GM18951 (cell line): ENCODE results near the gene ARHGAP44.

Source experiments
- POLR2A ChIP-seq: IDR thresholded peaks from 4 replicates; pipeline ENCODE4 v1.6.1; 2011; ENCODE audit warnings: mild to moderate bottlenecking; ENCODE audit not compliant: insufficient read length, insufficient read depth; ENCODE audit errors: extremely low read depth
- in situ Hi-C: fragments of 300-500 bp; cut with MboI; formaldehyde crosslinking; loops from one replicate; pipeline ENCODE4 v1.12.0; 2022; ENCODE audit warnings: low sequenced_read_pairs, mixed read lengths, inconsistent platforms; ENCODE audit not compliant: unreplicated experiment

The ARHGAP44 gene

GRCh38 chr17:12990926-12991325, 201.6 kb downstream of the ARHGAP44 start:
- TF ChIP-seq POLR2A: no peak
- in situ Hi-C loops: no loop called here

DNA sequence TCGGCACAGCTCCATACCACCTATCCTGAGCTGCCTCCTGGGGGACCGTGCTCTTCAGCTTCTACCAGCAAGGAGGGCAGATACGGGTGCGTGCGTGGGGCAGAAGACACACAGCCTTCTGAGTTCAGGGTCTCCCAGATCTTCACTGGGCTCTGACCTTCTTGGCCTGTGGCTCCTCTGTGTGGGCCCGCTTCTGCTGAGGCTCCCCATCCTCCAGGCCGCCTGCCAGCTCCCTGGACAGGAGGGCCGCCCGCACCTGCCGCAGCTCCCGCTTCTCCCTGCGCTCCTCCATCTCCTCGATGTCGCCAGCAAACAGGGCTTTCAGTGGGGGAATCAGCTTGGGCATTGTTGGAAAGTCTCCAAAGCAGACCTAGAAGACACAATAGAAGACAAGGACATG, 203.4 kb downstream of the ARHGAP44 start:
- no peak for TF ChIP-seq POLR2A
- in situ Hi-C loops: no loop called here

GRCh38 chr17:12993631-12994030, 204.3 kb downstream of the ARHGAP44 start:
- TF ChIP-seq POLR2A: no peak
- in situ Hi-C loops: no loop called here

DNA sequence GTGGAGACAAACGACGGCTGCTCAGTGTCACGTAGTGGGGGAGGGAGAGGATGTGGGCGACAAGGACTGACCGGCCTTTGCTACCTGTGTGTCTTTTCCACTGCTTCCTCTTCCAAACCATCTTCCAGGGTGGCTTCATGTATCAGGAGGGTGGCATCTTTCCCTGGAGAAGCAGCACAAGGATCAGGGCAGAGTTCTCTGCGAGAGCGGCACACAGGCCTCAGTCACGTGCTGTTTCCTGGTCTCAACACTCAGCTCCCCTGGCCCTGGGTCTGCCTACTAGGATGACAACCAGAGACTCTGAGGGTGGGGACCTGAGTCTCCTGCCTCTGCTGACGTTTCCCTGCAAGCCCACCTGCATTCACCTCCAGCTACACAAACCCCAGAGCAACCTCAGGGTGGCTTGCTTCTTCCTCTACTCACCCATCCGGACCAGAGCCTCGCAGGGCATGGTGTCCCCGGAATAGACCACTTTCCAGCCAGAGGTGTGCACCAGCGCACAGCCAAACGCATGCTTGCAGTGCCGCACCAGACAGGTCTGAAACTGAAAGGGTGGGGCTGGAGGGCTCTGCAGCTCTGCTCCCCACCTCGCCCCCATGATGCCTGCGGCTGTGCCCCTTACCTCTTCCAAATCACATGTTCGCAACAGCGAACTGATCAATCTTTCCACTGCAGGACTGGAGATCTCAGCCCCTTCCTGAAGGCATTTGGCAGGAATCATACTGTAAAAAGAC, 205.2 kb downstream of the ARHGAP44 start:
- TF ChIP-seq POLR2A: no peak
- in situ Hi-C loops: no loop called here

GRCh38 chr17:12995106-12995895, 206.0 kb downstream of the ARHGAP44 start:
- TF ChIP-seq POLR2A: no peak
- in situ Hi-C loops: no loop called here

DNA sequence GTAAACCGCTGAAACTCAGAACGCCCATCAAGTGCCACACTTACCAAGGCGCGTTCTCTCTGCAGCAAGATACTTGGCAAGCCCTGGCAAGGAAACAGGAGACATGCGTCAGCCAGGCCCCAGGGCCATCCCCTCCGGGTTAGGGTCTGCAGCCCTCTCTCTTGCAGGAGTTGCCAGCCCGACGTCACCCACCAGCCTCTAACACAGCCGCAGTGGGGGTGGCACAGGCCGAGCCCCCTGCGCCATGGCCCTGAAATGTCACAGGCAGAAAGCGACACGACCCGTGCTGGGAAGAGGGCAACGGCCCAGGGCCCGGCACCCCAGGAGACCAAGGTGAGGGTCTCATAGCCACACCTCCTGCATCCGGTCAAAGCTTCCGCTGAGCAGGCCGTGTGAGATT, 206.6 kb downstream of the ARHGAP44 start:
- no peak for TF ChIP-seq POLR2A
- in situ Hi-C loops: no loop called here

GRCh38 chr17:12996357-12996756, 207.1 kb downstream of the ARHGAP44 start:
- no peak for TF ChIP-seq POLR2A
- in situ Hi-C loops: no loop called here

DNA sequence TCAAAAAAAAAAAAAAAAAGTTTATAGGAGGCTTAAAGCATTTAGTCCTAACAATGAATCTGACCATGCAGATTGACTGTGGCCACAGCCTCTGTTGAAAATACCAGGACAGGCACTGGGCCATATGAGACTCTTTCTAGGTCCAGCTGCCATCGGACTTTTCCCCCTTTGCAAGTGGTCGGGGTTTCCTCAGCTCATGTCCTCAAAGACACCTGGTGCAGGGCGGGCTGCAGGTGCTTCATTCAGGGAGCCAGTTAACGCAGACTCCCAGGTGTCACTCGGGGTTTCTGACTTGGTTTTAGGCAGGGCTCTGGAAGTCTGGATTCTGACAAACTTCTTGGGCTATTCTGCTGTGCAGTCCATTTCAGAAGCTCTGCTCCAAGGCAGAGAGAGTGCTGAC, 207.6 kb downstream of the ARHGAP44 start:
- no peak for TF ChIP-seq POLR2A
- in situ Hi-C loops: no loop called here

DNA sequence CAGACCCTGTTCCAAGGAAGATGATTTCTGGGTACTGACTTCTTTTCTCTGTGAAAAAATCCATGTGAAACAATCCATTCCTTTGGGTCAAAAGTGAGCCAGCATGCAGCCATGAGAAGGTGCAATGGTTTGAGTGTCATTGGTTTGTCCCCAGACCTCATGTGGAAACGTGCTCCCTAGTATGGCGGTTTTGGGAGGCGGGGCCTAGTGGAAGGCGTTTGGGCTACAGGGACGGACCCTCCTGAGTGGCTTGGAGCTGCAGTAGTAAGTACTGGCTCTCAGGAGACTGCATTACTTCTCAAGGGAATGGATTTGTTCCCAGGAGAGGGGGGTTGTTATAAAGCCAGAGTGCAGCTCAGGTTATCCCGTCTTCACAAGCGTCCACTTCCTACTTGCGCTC, 209.2 kb downstream of the ARHGAP44 start:
- in situ Hi-C loops: no loop called here
- TF ChIP-seq POLR2A: no peak

- in situ Hi-C loops: no loop called here
- no peak for TF ChIP-seq POLR2A
Measured at GRCh38 chr17:12998874-12999273, 209.6 kb downstream of the ARHGAP44 start.

DNA sequence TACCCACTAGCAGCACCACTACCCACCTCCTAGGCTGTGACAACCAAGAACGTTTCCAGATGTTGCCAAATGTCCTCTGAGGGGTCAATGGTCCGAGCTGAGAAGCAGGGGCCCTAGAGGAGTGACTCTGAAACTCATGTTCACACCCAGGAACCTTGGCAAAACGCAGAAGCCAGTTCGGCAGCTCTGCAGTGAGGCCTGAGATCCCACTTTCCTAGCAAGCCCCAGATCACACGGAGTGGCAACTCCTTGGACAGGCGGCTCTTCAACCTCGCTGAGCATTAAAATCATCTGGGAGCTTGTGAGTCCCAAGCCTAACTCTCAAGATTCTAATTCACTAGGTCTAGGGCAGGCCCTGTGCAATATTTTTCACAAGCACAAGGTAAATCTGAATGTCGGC, 211.3 kb downstream of the ARHGAP44 start:
- in situ Hi-C loops: no loop called here
- no peak for TF ChIP-seq POLR2A

DNA sequence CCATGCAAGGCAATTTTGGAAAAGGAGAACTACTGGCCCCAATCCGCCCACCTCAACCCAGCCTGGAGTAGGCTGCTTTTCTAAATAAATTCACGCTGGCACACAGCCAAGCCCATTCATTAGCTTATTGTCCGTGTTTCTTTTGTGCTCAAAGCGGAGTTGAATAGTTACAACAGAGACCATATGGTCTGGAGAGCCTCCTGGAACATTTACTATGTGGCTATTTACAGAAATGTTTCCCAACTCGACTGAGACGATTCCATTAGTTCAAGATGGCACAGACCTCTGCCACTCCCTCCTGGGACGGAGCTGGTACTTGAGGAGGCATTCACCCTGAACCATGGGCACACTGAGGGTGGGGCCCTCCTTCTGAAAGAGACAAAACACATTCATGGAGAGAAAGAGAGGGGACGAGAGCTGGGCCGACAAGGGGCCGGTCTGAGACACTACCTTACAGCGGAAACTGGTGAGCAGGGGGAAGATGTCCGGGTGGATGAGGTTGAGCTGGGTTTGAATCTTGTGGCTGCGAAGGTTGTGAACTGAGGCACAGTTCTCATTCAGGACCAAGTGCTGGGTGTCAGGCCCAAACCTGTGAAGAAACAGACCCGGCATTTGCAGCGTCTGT, 212.8 kb downstream of the ARHGAP44 start:
- in situ Hi-C loops: no loop called here
- no peak for TF ChIP-seq POLR2A

- no peak for TF ChIP-seq POLR2A
- in situ Hi-C loops: no loop called here
Measured at GRCh38 chr17:13002761-13003453, 213.6 kb downstream of the ARHGAP44 start.
